GM12891 (cell line): ENCODE measurements around the gene COL18A1.
"Not testable (repeated sequence)": the region's sequence is repeated elsewhere in the genome, so short reads cannot be mapped to it uniquely, and the experiment has no call there.

ENCODE experiments used
- DNase-seq: peaks from one replicate; pipeline ENCODE4 v3.0.0; 2011; ENCODE audit warnings: low spot score; ENCODE audit not compliant: insufficient read length
- FAIRE-seq: peaks from 2 replicates; lab custom pipeline; 2011; peaks lifted over from hg19 to GRCh38; lab: Jason Lieb, UNC
- PAX5 ChIP-seq: IDR thresholded peaks from 2 replicates; pipeline ENCODE4 v1.6.1; 2011; ENCODE audit warnings: low read length, moderate library complexity, mild to moderate bottlenecking; ENCODE audit not compliant: insufficient read depth, severe bottlenecking
- POLR2A ChIP-seq: IDR thresholded peaks from 2 replicates; pipeline ENCODE4 v1.6.1; 2011; ENCODE audit warnings: low read depth, low read length, control low read depth
- POLR2AphosphoS5 ChIP-seq: IDR thresholded peaks from 2 replicates; pipeline ENCODE4 v1.6.1; 2011; ENCODE audit warnings: low read depth, low read length, control low read depth
- POU2F2 ChIP-seq: IDR thresholded peaks from 2 replicates; pipeline ENCODE4 v1.6.1; 2011; ENCODE audit warnings: low read depth, mild to moderate bottlenecking, control low read depth, low read length, moderate library complexity
- SPI1 ChIP-seq: IDR thresholded peaks from 2 replicates; pipeline ENCODE4 v1.6.1; 2011; ENCODE audit warnings: low read depth, low read length, control low read depth
- TAF1 ChIP-seq: IDR thresholded peaks from 2 replicates; pipeline ENCODE4 v1.6.1; 2011; ENCODE audit warnings: low read depth, low read length, control low read depth

The COL18A1 gene

GRCh38 chr21:45525910-45526306 is 120.9 kb downstream of the COL18A1 start:
- FAIRE-seq (no peak), DNase-seq (no peak)

GRCh38 chr21:45527151-45527999 is 122.4 kb downstream of the COL18A1 start:
- FAIRE-seq, DNase-seq: not testable (repeated sequence)

More at GRCh38 chr21:45525910-45526306, 120.9 kb downstream of the COL18A1 start:
- TF ChIP-seq POU2F2 (no peak), POLR2A (no peak), PAX5 (no peak), TAF1 (no peak), POLR2AphosphoS5 (no peak), SPI1 (no peak)

GRCh38 chr21:45528028-45528705 is 123.2 kb downstream of the COL18A1 start:
- no peak for TF ChIP-seq POLR2AphosphoS5
- FAIRE-seq (no peak), DNase-seq (no peak)

GRCh38 chr21:45528981-45529784 is 124.2 kb downstream of the COL18A1 start:
- TF ChIP-seq POLR2A (no peak), TAF1 (no peak), PAX5 (no peak), POLR2AphosphoS5 (no peak), POU2F2 (no peak), SPI1 (no peak)
- no peak for DNase-seq
- FAIRE-seq = no peak

- TF ChIP-seq TAF1 (no peak), SPI1 (no peak), POU2F2 (no peak), POLR2A (no peak), POLR2AphosphoS5 (no peak), PAX5 (no peak)
- DNase-seq (no peak), FAIRE-seq (peak; percentile 95)
Measured at GRCh38 chr21:45529785-45530422, 124.9 kb downstream of the COL18A1 start.

- no peak for TF ChIP-seq POLR2A
- no peak for TF ChIP-seq POLR2AphosphoS5
- no peak for TF ChIP-seq TAF1
- no peak for TF ChIP-seq SPI1
- no peak for TF ChIP-seq POU2F2
- TF ChIP-seq PAX5 = no peak
- FAIRE-seq = no peak
- no peak for DNase-seq
Measured at GRCh38 chr21:45530423-45531113, 125.6 kb downstream of the COL18A1 start.

- DNase-seq, FAIRE-seq: not testable (repeated sequence)
Measured at GRCh38 chr21:45531114-45531392, 126.1 kb downstream of the COL18A1 start.

- DNase-seq (no peak), FAIRE-seq (no peak)
- TF ChIP-seq POU2F2 (no peak), TAF1 (no peak), PAX5 (no peak), SPI1 (no peak), POLR2AphosphoS5 (no peak), POLR2A (no peak)
Measured at GRCh38 chr21:45531393-45532215, 126.6 kb downstream of the COL18A1 start.
